ENCODE data around the gene SULT1A1.
"Not testable (repeated sequence)": the region's sequence is repeated elsewhere in the genome, so short reads cannot be mapped to it uniquely, and the experiment has no call there.

The SULT1A1 gene

GRCh38 chr16:28620316-28620715 lies 10.5 kb upstream of the SULT1A1 start:
- DNase-seq (ENCODE audit: low read depth, low spot score); H3K4me3 ChIP-seq (ENCODE audit: low read length); H3K4me1 ChIP-seq (ENCODE audit: control insufficient read depth, insufficient read depth, low read length); H3K27ac ChIP-seq (ENCODE audit: low read length); H3K27me3 ChIP-seq (ENCODE audit: control insufficient read depth, insufficient read depth, low read length); H3K36me3 ChIP-seq (ENCODE audit: control insufficient read depth, insufficient read depth, low read length); H3K9me3 ChIP-seq (ENCODE audit: control insufficient read depth, insufficient read depth, low read length): not testable (repeated sequence)
- no CpG with 5 or more reads among the region's 1 CpG for WGBS (ENCODE audit: insufficient coverage, insufficient read length)

- DNase-seq (ENCODE audit: low read depth, low spot score) = no peak
- H3K9me3 ChIP-seq (ENCODE audit: control insufficient read depth, insufficient read depth, low read length) = no peaks in the 10 kb centered on the region
- no CpG with 5 or more reads among the region's 4 CpGs for WGBS (ENCODE audit: insufficient coverage, insufficient read length)
- H3K4me3 ChIP-seq (ENCODE audit: low read length) = no peak overlapping the region
- no peak overlapping the region for H3K27ac ChIP-seq (ENCODE audit: low read length)
- H3K27me3 ChIP-seq (ENCODE audit: control insufficient read depth, insufficient read depth, low read length) = no peaks in the 10 kb centered on the region
- no peaks in the 10 kb centered on the region for H3K4me1 ChIP-seq (ENCODE audit: control insufficient read depth, insufficient read depth, low read length)
- H3K36me3 ChIP-seq (ENCODE audit: control insufficient read depth, insufficient read depth, low read length) = no peaks in the 10 kb centered on the region
Measured at GRCh38 chr16:28617874-28618273, 8.0 kb upstream of the SULT1A1 start.

GRCh38 chr16:28616636-28617035 lies 6.8 kb upstream of the SULT1A1 start:
- no peaks in the 10 kb centered on the region for H3K4me1 ChIP-seq (ENCODE audit: control insufficient read depth, insufficient read depth, low read length)

GRCh38 chr16:28616224-28616577 lies 6.4 kb upstream of the SULT1A1 start:
- H3K27me3 ChIP-seq (ENCODE audit: control insufficient read depth, insufficient read depth, low read length); H3K4me3 ChIP-seq (ENCODE audit: low read length); H3K36me3 ChIP-seq (ENCODE audit: control insufficient read depth, insufficient read depth, low read length); H3K9me3 ChIP-seq (ENCODE audit: control insufficient read depth, insufficient read depth, low read length); DNase-seq (ENCODE audit: low read depth, low spot score); H3K27ac ChIP-seq (ENCODE audit: low read length); H3K4me1 ChIP-seq (ENCODE audit: control insufficient read depth, insufficient read depth, low read length): not testable (repeated sequence)
- no CpG with 5 or more reads among the region's 7 CpGs for WGBS (ENCODE audit: insufficient coverage, insufficient read length)

More at GRCh38 chr16:28616636-28617035, 6.8 kb upstream of the SULT1A1 start:
- no peak for DNase-seq (ENCODE audit: low read depth, low spot score)
- Histone ChIP-seq H3K9me3 (ENCODE audit: control insufficient read depth, insufficient read depth, low read length) (no peaks in the 10 kb centered on the region), H3K4me3 (ENCODE audit: low read length) (no peak overlapping the region), H3K27ac (ENCODE audit: low read length) (no peak overlapping the region), H3K36me3 (ENCODE audit: control insufficient read depth, insufficient read depth, low read length) (no peaks in the 10 kb centered on the region), H3K27me3 (ENCODE audit: control insufficient read depth, insufficient read depth, low read length) (no peaks in the 10 kb centered on the region)
- no CpG with 5 or more reads among the region's 7 CpGs for WGBS (ENCODE audit: insufficient coverage, insufficient read length)

- not testable (repeated sequence) for H3K9me3 ChIP-seq (ENCODE audit: control insufficient read depth, insufficient read depth, low read length); H3K27ac ChIP-seq (ENCODE audit: low read length); DNase-seq (ENCODE audit: low read depth, low spot score); H3K4me3 ChIP-seq (ENCODE audit: low read length); H3K4me1 ChIP-seq (ENCODE audit: control insufficient read depth, insufficient read depth, low read length); H3K36me3 ChIP-seq (ENCODE audit: control insufficient read depth, insufficient read depth, low read length); H3K27me3 ChIP-seq (ENCODE audit: control insufficient read depth, insufficient read depth, low read length)
- WGBS (ENCODE audit: insufficient coverage, insufficient read length) = no CpG with 5 or more reads among the region's 24 CpGs
Measured at GRCh38 chr16:28615486-28616223, 5.8 kb upstream of the SULT1A1 start.

GRCh38 chr16:28614561-28614960 lies 4.7 kb upstream of the SULT1A1 start:
- no CpG with 5 or more reads among the region's 16 CpGs for WGBS (ENCODE audit: insufficient coverage, insufficient read length)
- H3K27ac ChIP-seq (ENCODE audit: low read length); H3K36me3 ChIP-seq (ENCODE audit: control insufficient read depth, insufficient read depth, low read length); H3K4me3 ChIP-seq (ENCODE audit: low read length); H3K9me3 ChIP-seq (ENCODE audit: control insufficient read depth, insufficient read depth, low read length); H3K4me1 ChIP-seq (ENCODE audit: control insufficient read depth, insufficient read depth, low read length); DNase-seq (ENCODE audit: low read depth, low spot score); H3K27me3 ChIP-seq (ENCODE audit: control insufficient read depth, insufficient read depth, low read length): not testable (repeated sequence)

DNA sequence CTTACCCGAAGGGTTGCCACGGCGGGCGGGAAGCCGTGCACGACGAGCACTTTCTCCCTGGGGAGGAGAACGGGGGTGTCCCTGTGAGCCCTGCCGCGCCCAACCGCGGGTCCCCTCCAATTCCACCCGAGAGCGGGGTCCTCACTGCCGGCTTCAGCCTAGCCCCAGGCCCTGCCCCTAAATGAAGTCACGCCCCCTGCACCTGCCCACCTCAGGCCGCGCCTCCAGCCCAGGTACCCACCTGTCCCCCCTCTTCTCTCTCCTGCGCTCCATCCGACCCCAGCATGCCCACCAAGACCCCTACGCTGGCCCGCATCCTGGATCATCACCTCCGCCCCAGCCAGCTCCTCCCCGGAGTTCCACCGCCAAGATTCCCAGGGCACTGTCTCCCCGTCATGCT lies 4.1 kb upstream of the SULT1A1 start:
- not testable (repeated sequence) for H3K36me3 ChIP-seq (ENCODE audit: control insufficient read depth, insufficient read depth, low read length); H3K27me3 ChIP-seq (ENCODE audit: control insufficient read depth, insufficient read depth, low read length); DNase-seq (ENCODE audit: low read depth, low spot score); H3K4me1 ChIP-seq (ENCODE audit: control insufficient read depth, insufficient read depth, low read length); H3K27ac ChIP-seq (ENCODE audit: low read length); H3K9me3 ChIP-seq (ENCODE audit: control insufficient read depth, insufficient read depth, low read length)
- no CpG with 5 or more reads among the region's 26 CpGs for WGBS (ENCODE audit: insufficient coverage, insufficient read length)
- H3K4me3 ChIP-seq (ENCODE audit: low read length) = peak overlapping the region; percentile 33; the same call in 1 of the 2 replicates

- not testable (repeated sequence) for H3K4me3 ChIP-seq (ENCODE audit: low read length); H3K9me3 ChIP-seq (ENCODE audit: control insufficient read depth, insufficient read depth, low read length); H3K36me3 ChIP-seq (ENCODE audit: control insufficient read depth, insufficient read depth, low read length); H3K4me1 ChIP-seq (ENCODE audit: control insufficient read depth, insufficient read depth, low read length); DNase-seq (ENCODE audit: low read depth, low spot score); H3K27me3 ChIP-seq (ENCODE audit: control insufficient read depth, insufficient read depth, low read length); H3K27ac ChIP-seq (ENCODE audit: low read length)
- WGBS (ENCODE audit: insufficient coverage, insufficient read length) = no CpG with 5 or more reads among the region's 17 CpGs
Measured at GRCh38 chr16:28612359-28613280, 2.8 kb upstream of the SULT1A1 start.

GRCh38 chr16:28610595-28611191 lies 849 bp upstream of the SULT1A1 start:
- no peak for DNase-seq (ENCODE audit: low read depth, low spot score)
- no CpG with 5 or more reads among the region's 10 CpGs for WGBS (ENCODE audit: insufficient coverage, insufficient read length)
- Histone ChIP-seq H3K27me3 (ENCODE audit: control insufficient read depth, insufficient read depth, low read length) (no peaks in the 10 kb centered on the region), H3K4me3 (ENCODE audit: low read length) (no peak overlapping the region), H3K4me1 (ENCODE audit: control insufficient read depth, insufficient read depth, low read length) (0 out of 2 replicates have a peak, but pooled peaks cover 1% of the 10 kb centered on the region), H3K27ac (ENCODE audit: low read length) (no peak overlapping the region), H3K9me3 (ENCODE audit: control insufficient read depth, insufficient read depth, low read length) (no peaks in the 10 kb centered on the region), H3K36me3 (ENCODE audit: control insufficient read depth, insufficient read depth, low read length) (no peaks in the 10 kb centered on the region)

DNA sequence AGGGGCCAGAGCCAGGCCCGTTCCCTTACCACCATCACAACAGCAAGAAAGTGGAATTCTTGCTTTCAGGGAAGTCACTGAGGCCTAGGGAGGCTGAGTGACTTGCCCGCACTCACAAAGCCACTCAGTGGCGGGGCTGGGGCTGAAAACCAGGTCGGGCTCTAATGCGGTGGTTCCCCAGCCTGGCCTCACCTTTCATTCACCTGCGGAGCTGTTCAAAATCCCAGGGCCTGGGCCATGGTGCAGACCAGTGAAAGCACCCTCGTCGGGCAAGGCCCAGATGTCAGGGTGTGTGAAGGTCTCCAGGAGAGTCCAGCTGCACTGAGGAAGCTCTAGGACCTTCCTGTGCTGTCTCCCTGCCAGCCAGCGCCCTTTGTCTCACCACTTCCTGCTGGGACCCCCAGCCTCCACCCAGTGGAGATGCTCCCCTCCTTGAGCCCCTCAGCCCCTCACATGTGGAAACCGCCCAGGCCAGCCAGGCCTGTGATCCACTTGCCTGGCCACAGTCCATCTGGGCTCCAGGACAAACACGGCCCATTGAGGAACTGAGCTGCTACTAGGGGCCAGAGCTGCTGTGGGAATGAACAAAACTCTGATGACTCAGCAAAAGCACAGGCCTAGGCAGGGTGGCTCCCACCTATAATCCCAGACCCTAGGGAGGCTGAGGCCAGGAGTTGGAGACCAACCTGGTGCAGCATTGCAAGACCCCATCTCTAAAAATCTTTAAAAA lies 812 bp downstream of the SULT1A1 start:
- not testable (repeated sequence) for H3K4me3 ChIP-seq (ENCODE audit: low read length); H3K27ac ChIP-seq (ENCODE audit: low read length); H3K9me3 ChIP-seq (ENCODE audit: control insufficient read depth, insufficient read depth, low read length); H3K27me3 ChIP-seq (ENCODE audit: control insufficient read depth, insufficient read depth, low read length); DNase-seq (ENCODE audit: low read depth, low spot score); H3K36me3 ChIP-seq (ENCODE audit: control insufficient read depth, insufficient read depth, low read length); H3K4me1 ChIP-seq (ENCODE audit: control insufficient read depth, insufficient read depth, low read length)
- WGBS (ENCODE audit: insufficient coverage, insufficient read length) = no CpG with 5 or more reads among the region's 11 CpGs

Data from iPS DF 6.9 (cell line).